EL (cell line): ENCODE data around the gene PRKACB.
A peak's percentile ranks its signal among the peaks of the same experiment; 100 is the strongest.

Experiments
- DNase-seq: peaks from one replicate; pipeline ENCODE4 v3.0.0-alpha.2; 2016

Gene PRKACB

DNA sequence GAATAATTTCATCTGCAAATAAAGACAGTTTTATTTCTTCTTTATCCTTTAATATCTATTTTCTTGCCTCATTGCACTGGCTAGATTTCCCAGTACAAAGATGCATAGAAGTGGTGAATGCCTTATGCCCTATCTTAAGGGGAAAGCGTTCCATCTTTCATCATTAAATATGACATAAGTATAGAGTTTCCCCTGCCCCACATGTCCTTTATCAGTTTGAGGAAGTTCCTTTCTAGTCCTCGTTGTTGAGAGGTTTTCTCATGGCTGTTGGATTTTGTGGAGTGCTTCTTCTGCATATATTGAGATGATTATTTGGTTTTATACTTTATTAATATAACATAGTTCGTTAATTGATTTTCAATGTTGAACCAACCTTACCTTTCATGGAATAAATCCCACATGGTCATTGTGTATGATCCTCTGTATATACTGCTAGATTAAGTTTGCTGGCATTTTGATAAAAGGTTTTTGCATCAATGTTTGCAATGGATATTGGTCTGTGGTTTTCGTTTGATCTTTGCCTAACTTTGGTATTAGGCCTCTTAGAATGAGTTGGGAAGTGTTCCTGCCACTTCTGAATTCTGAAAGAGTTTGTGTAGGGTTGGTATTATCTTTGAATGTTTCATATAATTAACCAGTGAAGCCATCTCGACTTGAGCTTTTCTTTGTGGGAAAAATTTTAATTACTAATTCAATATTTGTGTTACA is 15.6 kb downstream of the PRKACB start:
- DNase-seq = no peak

DNA sequence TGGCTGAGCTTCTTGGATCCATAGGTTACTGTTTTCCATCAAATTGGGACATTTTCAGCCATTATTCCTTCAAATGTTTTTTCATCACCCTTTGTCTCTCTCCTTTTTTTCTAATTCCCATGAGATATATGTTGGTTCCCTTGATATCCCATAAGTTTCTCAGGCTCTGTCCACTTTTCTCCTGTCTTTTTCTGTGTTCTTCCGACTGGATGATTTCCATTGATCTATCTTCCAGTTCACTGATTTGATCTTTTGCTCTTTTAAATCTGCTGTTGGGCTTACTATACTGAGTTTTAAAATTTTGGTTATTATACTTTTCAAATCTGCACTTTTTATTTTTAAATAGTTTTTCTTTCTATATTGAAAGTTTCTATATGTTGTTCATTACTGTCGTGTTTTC is 18.2 kb downstream of the PRKACB start:
- no peak for DNase-seq

DNA sequence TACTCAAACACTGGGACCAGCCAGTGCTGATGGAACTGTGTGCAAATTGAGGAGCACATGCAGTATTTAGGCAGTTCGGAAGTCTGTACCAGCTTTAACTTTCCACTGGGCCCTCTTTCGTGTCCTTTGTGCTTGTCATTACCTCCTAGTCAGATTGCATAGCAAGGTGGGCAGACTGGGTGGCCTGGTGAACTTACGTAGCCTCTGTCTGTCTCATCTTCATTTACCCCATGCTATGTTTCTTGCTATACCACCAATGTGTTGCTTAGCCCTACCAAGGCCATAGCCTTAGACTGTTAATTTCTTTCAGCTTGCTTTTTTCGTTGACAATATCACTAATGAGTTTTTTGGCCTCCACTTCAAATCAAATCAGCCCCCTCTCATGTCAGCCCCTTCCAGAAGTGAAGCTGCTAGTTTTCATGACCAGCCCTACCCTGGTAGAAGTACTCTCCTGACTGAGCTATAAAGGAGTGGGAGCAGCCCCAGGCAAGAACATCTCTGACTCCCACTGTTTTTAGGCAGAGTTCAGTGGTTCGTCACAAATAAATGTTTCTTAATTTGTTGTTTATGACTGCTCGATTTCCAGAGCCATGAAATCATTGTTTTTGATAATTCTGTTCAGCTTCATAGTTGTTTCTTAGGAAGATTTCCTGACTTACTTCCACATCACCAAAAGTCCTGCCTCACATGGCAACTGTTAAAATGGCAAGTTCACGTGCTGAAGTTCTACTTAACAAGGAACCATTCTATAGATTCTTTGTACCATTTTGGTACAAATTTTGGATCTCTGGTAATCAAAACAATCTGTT is 19.3 kb downstream of the PRKACB start:
- DNase-seq = no peak

DNA sequence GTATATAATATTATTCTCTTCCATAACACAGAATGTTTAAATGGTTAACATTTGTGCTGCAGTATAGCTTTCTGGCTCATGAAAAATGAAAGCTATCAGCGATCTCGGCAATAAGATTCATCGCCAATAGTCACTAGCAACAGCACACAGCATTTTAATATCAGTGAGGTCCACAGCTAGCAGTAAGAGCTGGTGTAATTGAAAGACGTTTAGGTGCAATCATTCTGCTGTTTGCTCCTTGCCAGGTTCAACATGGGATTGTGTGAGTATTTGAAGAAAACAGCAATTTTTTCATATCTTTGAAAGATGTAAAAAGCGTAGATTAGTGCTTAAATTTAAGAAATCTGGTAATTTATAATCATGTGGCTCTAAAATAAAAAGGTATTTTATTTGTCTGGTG is 20.1 kb downstream of the PRKACB start:
- DNase-seq = no peak

DNA sequence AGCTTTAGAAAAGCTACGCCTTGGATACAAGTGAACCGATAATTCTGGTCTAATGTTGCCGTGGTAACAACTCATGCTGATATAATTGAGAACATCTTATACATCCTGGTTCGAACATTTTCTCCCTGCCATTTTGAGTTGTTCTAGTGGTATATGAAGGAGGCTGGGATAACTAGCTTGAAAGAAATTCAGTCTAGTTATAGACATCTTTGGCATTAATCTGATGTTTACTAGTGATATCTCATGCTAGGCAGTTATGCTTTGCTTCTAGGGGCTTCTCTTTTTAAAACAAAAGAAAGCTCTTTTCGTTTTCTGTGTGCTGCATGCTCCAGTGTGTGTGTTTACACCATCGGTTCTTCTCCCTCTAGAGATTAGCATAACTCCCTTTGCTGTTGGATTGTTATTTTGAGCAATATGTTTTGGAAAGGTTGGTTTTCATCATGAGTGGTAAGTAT is 20.5 kb downstream of the PRKACB start:
- no peak for DNase-seq

DNA sequence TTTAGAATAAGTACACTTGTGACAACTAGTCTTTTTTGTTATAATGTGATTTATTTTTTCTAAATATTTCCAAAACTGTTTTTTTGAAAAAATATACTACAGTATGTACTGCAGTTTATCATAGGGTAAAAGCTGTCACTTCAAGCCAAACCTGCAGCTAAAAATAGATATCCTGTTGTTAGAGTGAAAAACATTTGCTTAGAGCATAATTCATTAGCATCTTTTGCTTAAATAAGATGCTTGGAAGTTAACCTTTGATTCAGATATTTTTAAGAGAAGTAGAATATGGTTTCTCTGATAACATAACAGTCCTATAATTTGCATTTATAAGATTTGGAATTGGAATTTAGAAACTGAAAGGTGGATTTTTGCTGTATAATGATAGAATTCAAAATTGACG is 21.5 kb downstream of the PRKACB start:
- DNase-seq = no peak

DNA sequence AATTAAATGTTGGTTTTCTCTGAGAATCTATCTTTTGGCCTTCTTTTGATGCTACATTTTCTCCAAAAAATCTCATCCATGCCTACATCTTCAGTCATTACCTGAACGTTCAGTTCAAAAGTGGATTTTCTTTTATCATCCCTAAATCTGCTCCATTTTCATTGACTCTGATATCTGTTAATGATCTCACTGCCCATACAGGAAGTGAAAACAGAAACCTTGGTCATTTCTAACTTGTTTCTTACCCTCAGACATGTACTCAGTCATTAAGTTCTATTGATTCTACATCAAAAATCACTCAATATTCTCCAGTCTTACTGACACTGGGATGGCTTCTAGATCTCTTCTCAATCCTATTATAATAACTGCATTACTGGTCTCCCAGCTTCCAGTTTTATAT is 22.7 kb downstream of the PRKACB start:
- no peak for DNase-seq

DNA sequence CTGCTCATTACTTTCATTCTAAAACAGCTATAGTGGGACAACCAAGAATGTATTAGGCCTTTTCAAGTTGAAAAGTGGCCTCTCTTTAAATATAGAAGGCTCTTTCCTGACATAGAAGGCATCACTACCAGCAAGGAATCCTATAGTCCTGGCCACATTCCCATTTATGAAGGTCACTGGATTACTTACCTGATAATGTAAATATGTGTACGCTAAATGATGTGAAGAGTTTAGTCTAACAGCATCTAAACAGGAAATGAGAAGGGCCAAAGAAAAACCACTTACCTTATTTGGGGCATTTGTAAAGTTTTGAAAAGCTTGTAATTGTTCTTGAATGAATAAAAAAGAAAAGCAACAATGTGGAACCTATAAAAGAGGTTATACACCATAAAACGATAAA is 24.7 kb downstream of the PRKACB start:
- DNase-seq = no peak

DNA sequence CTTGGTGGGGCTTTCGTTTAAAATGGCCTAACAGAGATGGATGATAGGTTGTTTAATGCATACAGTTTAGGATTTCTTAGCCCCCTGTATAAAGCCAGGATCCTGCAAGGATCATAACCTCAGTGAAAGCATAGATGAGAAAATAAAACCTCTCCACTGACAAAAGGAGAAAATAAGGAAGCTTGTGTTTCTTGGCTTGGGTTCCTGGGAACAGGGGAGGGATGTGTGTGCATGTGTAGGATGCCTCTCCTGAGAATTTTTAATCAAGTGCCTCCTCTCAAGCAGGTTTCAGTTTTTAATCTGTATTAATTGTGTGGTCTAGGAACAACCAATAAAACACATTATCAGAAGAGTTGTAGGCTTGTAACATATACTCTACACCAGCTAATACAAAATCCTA is 26.1 kb downstream of the PRKACB start:
- DNase-seq = no peak

DNA sequence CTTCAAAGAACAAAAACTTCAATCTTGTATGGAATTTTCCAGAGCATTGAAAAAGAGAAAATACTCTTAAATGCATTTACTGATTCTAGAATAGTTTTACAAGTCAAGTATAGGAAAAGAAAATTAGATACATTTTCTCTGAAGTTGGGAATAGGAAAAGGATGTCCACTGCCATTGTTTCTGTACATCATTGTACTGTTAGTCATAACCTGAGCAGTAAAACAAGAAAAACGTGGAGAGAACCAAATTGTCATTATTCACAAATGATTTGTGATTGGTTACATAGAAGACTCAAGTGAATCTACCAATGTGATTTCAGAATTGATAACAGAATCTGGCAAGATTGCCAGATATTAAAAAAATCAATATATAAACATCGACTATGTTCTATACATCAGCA is 27.4 kb downstream of the PRKACB start:
- DNase-seq = no peak

DNA sequence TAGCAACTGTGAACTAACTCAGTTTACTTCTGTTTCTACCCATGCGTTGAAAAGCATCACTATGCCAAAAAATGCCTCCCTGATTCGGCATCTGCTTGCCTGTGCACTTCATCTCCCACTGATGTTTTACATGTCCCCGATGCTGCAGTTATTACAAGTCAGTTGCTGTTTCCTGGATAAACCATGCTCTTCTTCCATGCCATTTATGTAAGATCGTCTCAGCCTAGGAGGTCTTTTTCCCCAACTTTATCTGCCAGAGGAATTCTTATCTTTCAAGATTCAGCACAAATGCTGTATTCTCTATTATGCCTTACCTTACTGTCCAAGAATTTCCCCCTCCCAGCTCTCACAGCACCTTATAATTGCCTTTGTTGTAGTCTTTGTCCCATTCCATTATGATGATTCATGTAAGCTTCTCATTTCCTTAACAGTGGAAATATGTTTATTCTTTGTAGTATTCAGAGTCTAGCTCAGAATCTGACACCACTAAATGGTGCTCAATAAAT is 30.0 kb downstream of the PRKACB start:
- DNase-seq = peak; percentile 80

DNA sequence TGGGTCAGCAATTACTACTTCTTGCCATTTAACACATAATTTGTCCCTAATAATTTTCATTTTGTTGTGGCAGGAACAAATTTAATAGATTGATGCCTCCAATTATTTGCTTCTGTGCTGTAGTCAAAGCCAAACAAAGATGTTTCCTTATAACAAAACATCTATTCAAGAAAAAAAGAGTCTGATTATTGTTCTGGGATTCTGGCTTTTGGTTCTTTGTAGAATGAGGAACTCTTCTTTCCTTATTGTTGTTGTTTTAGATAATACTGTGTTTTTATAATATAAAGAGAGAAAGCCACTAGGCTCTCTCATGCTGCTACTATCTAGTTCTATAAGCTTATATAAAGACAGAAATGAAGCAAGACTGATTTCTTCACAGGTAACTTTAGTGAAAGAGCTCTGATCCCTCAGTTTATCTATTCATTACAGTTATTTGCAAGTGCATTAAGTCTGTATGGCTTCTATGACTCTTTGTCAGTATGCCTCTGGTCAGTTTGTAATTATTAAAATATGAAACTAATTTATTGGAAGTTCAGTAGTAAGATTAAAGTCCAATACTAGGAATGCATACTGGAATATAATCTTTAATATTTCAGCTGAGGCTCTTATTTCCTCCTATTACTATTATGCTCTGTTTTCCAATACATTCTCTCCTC is 37.4 kb downstream of the PRKACB start:
- DNase-seq = no peak

DNA sequence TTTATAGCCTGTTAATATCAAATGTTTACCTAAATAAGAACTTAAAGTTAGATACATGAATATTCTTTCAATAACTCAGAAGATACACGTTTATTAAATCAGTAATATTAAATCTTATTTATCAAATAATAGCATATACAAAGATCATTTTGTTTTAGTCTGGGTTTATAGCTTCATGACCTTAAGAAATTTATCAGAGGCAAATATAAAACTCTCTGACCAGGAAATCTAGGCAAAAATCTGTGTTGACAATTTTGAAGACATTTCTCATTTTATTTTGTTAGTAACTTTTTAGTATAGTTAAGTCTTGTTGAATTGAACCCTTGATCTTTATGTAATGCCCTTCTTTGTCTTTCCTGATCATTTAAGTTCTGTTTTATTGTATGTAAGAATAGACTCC is 46.4 kb downstream of the PRKACB start:
- DNase-seq = no peak

DNA sequence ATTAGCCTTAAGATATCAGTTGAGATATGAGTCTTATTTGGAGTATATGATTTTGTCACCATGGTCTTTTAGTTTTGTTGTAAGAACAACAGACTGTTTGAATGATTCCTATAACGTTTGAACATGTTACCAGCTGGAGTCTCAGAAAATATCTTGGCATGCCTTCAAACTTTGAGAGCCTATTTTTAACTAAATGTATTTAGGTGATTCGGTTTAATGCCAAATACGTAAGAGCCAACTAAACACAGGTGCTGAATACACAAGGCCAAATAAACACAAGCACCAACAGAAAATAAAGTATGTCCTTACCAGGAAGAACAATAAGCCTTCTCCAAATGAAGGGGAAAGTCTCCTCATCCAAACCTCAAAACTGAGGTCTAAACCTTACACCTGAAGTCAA is 48.6 kb downstream of the PRKACB start:
- DNase-seq = no peak

DNA sequence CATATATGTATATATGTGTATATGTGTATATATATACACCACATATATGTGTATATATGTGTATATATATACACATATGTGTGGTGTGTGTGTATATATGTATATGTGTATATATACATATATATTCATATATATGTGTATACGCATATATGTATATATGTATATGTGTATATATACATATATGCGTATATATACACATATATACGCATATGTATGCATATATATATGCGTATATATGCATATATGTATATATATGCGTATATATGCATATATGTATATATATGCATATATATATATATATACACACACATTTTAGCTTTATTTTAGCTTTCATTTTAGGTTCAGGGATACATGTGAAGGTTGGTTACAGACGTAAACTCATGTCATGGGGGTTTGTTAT is 54.8 kb downstream of the PRKACB start:
- DNase-seq = no peak

DNA sequence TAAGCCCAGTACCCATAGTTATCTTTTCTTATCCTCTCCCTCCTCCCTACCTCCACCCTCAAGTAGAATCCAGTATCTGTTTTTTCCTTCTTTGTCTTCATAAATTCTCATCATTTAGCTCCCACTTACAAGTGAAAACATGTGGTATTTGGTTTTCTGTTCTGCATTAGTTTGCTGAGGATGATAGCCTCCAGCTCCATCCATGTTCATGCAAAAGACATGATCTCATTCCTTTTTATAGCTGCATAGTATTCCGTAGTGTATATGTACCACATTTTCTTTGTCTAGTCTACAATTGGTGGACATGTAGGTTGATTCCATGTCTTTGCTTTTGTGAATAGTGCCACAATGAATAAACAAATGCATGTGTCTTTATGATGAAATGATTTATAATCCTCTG is 55.2 kb downstream of the PRKACB start:
- no peak for DNase-seq

DNA sequence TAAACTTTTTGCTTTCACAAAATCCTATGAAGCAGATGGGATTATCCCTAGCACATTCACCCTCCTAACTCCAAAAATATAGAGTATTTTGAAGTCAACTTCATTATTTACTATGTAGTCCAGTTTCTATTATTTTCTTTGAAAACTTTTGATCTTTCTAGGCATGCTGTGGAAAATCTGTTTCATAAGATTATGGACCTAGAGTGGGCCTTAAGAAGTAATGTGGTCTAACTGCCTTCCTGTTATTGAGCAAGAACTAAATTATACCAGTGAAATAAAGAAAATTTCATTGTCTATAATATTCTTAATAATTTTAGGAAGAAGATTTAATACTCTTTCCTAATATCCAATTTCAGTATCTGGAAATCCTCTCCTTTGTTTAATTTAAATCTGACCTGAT is 58.1 kb downstream of the PRKACB start:
- DNase-seq = no peak

DNA sequence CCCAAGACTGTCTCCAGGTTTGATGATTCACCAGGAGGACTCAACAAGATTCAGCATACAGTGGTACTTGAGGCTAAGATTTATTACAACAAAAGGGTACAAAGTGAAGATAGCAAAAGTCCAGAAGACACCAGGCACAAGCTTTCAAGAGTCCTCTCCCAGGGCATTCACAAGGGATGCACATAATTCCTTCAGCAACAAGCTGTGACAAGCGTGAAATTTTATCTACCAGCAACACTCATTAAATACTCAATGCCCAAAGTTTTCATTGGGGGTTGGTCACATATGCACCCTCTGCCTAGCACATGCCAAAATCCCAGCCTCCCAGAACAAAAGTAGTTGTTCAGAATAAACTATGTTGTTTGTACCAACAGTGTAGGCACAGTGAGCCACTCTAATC is 62.3 kb downstream of the PRKACB start:
- DNase-seq = no peak

DNA sequence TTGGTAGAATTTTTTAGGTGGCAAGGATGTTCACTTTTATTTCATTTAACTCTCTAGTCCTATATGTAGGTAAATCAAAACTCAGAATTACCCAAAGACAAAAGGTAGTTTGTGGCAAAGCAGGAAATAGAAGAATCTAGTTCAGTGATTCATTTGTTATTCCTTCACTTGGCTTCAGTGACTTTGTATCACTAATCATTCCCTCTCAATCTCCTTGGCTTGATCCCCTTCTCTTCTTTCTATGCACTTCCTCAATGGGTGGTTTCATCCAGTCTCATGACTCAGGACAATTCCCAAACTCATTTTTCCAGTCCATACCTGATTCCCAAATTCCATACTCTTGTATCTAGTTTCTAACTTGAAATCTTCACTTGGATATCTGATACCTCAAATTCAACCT is 64.9 kb downstream of the PRKACB start:
- DNase-seq = no peak

DNA sequence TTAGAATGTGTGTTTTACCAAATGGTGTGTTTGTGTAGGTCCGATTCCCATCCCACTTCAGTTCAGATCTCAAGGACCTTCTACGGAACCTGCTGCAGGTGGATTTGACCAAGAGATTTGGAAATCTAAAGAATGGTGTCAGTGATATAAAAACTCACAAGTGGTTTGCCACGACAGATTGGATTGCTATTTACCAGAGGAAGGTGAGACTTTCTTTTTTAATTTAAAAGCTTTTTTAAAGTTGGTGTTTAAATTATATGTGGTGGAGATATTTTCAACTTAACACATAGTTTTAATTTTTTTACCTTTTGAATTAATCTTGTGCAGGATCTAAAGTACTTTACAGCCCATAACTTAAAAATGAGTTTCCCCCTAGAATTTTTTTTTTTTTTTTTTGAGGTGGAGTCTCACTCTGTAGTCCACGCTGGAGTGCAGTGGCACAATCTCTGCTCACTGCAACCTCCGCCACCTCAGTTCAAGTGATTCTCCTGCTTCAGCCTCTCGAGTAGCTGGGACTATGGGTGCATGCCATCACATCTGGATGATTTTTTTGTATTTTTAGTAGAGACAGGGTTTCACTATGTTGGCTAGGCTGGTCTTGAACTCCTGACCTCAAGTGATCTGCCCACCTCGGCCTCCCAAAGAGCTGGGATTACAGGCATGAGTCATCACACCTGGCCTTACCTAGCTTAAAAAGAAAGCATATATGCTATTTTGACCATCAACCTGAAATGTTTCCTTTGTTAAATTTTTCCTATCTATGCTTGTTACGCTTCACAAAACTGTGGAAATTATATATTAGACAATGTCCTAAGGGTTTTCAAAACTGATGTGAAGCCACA is 70.3 kb downstream of the PRKACB start:
- no peak for DNase-seq

DNA sequence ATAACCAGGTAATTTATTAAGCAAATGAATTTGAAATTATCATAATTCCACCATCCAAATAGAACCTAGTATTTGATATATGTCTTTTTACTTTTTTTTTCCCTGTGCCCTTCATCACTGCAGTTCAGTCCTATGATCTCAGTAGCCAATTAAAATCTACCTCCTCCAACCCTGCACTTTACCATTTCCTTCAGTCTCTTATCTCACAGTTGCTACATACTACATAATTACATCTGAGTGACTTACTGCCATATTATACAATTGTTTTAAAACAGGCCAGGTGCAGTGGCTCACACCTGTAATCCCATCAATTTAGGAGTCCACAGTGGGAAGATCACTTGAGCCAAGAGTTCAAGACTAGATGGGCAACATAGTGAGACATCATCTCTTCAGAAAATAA is 73.2 kb downstream of the PRKACB start:
- no peak for DNase-seq

DNA sequence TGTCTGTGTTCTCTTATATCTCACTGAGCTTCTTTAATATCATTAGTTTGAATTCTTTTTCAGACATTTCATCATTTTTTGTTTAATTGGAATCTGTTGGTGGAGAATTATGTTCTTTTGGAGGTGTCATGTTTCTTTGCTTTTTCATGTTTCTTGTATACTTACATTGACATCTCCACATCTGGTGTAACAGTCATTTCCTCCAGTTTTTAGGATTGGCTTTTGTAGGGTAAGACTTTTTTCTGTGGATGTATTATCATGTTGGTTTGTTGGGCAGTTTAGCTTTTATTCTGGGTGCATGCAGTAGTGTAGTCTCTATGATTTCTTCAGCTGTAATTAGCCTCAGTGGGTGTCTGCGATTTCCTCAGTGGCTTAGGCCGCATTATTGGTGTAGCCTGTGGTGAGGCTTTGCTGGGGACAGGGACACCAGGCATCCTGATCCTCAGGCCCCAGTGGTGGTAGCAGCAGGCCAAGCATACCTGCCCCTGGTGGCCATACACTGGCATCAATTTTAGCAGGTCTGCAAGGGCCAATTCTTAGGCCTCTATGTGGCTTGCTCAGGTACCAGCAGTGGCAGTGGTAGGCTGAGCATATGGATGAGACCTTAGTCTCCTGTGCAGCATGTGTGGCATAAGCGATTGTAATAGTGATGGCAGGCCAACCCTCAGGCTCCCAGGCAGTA is 79.8 kb downstream of the PRKACB start:
- no peak for DNase-seq
